Activated T-helper 2 cell treated with anti-CD3 and anti-CD28 coated beads, Interferon-gamma antibody, Interleukin-2, Interleukin-4, amounts not matched to agents 10 μg/mL and 5 μg/mL and 100 μg/mL, durations not matched to agents 14 hours and 24 hours and 36 hours (primary cell): ENCODE results near the gene KCNG1. TPM values are rescaled to one million over a fixed set of nuclear protein-coding genes. Genes with fewer than 3 reads are reported as not detected.

Source experiments
- DNase-seq: peaks from one replicate; pipeline ENCODE4 v3.0.0; 2021; ENCODE audit warnings: low spot score
- H3K27ac Mint-ChIP-seq: one replicate; pipeline ENCODE4 v1.8.0; 2021; ENCODE audit warnings: mixed read lengths
- H3K27me3 Mint-ChIP-seq: one replicate; pipeline ENCODE4 v1.8.0; 2021; ENCODE audit warnings: low read depth, mixed read lengths
- H3K36me3 Mint-ChIP-seq: one replicate; pipeline ENCODE4 v1.8.0; 2021; ENCODE audit warnings: low read depth, mixed read lengths
- H3K4me1 Mint-ChIP-seq: one replicate; pipeline ENCODE4 v1.8.0; 2021; ENCODE audit warnings: low read depth, mixed read lengths
- H3K4me3 Mint-ChIP-seq: one replicate; pipeline ENCODE4 v1.8.0; 2021; ENCODE audit warnings: low read depth, mild to moderate bottlenecking, moderate library complexity, mixed read lengths
- H3K9me3 Mint-ChIP-seq: one replicate; pipeline ENCODE4 v1.8.0; 2021; ENCODE audit warnings: mixed read lengths
- intact Hi-C: fragments of 100-400 bp; cut with micrococcal nuclease; formaldehyde crosslinking; loops from one replicate; pipeline ENCODE4 v1.15.1; 2023
- total RNA-seq: library from RNA; stranded (reverse); gene quantifications from 2 replicates; pipeline ENCODE4 v1.2.3, GENCODE V29; 2022

Gene KCNG1
- total RNA-seq, 1 donor from 2014 or later, result 2.2 TPM

DNA sequence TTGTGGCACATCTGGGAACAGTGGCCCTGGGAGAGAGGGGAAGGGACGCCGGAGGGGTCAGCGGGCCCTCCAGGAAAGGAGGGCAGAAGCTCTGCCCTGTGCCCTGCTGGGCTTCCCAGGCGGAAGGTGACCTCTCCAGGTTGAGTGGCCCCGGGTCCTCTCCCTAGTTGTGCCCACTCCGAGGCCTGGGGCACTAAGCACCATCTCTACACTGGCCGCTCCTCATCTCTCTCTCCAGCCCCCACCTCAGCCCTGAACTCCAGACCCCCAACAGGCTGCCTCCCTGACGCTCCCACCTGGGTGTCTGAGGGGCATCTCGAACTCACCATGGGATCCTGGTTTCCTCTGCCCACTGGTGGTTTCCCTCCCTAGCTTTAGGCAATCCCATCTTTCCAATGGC is 18.1 kb downstream of the KCNG1 start:
- Mint-ChIP-seq H3K9me3 (no peaks in the 10 kb centered on the region), H3K4me1 (no peaks in the 10 kb centered on the region), H3K4me3 (no peak overlapping the region), H3K36me3 (no peaks in the 10 kb centered on the region), H3K27ac (no peak overlapping the region), H3K27me3 (peaks cover 8% of the 10 kb centered on the region)
- intact Hi-C loops, result no loop called here
- no peak for DNase-seq

DNA sequence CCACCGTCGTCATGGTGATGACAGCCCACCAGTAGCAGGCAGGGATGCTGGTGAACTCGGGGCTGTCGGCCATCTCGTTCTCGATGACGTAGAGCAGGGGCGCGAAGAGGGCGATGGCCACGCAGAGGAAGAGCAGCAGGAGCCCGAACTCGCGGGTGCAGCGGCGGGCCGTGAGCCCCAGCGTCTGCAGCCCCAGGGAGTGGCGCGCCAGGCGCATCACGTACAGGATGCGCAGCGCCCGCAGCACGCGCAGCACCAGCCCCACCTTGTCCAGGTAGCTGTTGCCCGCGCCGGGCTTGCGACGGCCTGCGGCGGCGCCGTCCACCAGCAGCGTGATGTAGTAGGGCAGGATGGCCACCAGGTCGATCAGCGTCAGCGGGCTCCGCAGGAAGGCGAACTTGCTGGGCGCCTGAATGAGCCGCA is 18.6 kb downstream of the KCNG1 start:
- Mint-ChIP-seq H3K36me3 (no peaks in the 10 kb centered on the region), H3K4me3 (no peak overlapping the region), H3K27me3 (peaks cover 8% of the 10 kb centered on the region), H3K27ac (no peak overlapping the region), H3K4me1 (no peaks in the 10 kb centered on the region), H3K9me3 (no peaks in the 10 kb centered on the region)
- intact Hi-C loops, result no loop called here
- DNase-seq, result no peak

DNA sequence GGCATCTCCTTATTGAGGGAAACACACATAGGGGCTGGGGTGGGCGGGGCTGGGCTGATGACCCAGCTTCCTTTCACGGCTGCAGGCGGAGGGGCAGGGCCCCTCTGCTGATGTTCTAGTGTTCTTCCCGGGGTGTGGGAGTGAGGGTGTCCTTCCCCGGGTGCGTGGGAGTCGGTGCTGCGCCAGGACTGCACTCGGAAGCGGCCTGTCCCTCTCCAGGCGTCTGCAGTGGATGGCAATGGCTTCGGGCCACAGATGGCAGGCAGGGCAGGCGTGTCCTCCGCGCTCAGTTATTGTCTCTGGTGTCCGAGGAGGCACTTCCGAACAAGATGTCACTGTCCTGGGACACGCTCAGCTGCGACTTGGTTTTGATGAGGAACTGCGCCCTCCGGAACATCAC is 19.2 kb downstream of the KCNG1 start:
- Mint-ChIP-seq H3K27me3 (peaks cover 9% of the 10 kb centered on the region), H3K36me3 (no peaks in the 10 kb centered on the region), H3K27ac (no peak overlapping the region), H3K4me1 (no peaks in the 10 kb centered on the region), H3K9me3 (no peaks in the 10 kb centered on the region), H3K4me3 (no peak overlapping the region)
- intact Hi-C loops, result no loop called here
- DNase-seq, result no peak

DNA sequence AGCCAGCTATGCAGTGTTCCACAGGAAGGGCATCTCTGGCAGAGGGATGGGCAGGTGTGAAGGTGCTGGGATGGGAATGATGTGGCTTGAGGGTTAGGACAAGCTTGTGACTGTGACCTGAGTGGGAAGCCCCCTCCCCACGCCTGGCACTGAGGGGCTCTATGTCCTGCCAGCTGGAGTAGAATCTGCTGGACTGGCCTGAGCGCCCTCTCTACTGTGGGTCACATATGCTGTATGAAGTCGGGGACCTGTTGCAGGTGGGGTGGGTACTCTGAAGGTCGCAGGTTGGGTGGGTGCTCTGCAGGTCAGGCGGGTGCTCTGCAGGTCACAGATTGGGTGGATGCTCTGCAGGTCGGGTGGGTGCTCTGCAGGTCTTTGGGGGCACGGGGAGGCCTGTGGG is 20.3 kb downstream of the KCNG1 start:
- DNase-seq, result no peak
- intact Hi-C loops, result no loop called here
- H3K4me3 Mint-ChIP-seq, result no peak overlapping the region

DNA sequence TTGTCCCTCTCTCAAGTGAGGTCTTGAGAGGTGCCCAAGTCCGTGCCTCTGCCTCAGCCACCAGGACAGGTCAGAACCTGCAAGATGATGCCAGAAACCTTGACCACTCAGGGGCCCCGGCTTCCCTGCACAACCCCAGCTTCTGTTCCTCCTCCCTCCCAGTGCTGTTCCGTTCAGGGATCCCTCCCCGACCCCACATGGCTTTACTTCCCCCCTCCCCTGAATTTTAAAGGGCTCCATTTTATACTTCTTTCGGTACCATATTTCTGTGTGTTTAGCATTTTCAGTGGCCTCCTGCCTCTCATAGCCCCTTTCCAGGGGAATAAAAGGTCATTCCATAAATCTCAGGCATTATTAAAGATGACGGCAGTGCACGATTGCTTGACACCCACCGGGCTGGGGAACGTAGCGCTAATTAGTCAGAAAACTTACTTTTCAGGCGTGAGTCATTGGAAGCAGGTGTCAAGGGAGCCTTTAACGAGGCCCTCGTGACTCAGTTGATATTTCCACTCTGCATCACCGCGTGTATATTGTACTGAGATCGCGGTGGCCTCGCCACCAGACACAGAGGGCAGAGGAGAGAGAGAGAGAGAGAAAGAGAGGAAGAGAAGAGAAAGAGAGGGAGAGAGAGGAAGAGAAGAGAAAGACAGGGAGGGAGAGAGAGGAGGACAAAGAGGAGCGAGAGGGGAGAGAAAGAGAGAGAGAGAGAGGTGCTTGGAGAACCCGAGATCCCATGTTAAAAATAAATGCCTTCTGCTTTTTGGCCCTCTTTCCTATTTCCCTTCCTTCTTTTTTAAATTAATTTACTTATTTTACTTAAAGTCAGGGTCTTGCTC is 21.3 kb downstream of the KCNG1 start:
- Mint-ChIP-seq H3K27ac (no peak overlapping the region), H3K9me3 (no peaks in the 10 kb centered on the region), H3K4me3 (no peak overlapping the region), H3K4me1 (no peaks in the 10 kb centered on the region), H3K36me3 (no peaks in the 10 kb centered on the region), H3K27me3 (peaks cover 10% of the 10 kb centered on the region)
- intact Hi-C loops, result no loop called here
- no peak for DNase-seq

More for the DNA sequence above, 20.3 kb downstream of the KCNG1 start:
- no peak overlapping the region for H3K27ac Mint-ChIP-seq
- no peaks in the 10 kb centered on the region for H3K9me3 Mint-ChIP-seq
- H3K27me3 Mint-ChIP-seq, result peaks cover 10% of the 10 kb centered on the region
- H3K36me3 Mint-ChIP-seq, result no peaks in the 10 kb centered on the region
- H3K4me1 Mint-ChIP-seq, result no peaks in the 10 kb centered on the region

DNA sequence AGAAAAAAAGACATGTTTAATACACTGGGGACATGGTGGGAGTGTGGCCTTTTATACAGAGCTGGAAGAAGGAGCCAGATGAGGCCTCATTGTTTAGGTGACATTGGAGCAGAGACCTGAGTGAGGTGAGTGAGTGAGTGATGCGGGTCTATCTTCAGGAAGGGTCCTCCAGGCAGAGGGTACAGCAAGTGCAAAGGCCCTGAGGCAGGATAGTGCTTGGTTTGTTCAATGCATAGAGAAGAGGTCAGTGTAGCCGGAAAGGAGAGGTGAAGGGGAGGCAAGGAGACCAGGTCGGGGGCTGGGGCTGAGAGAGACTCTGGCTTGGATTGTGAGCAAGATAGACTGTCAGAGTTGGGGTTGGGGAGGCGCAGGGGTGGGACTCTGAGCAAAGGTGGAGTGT is 23.6 kb downstream of the KCNG1 start:
- Mint-ChIP-seq H3K4me1 (no peaks in the 10 kb centered on the region), H3K9me3 (no peaks in the 10 kb centered on the region), H3K27me3 (peaks cover 10% of the 10 kb centered on the region), H3K36me3 (no peaks in the 10 kb centered on the region), H3K27ac (no peak overlapping the region), H3K4me3 (no peak overlapping the region)
- no peak for DNase-seq
- intact Hi-C loops, result no loop called here

DNA sequence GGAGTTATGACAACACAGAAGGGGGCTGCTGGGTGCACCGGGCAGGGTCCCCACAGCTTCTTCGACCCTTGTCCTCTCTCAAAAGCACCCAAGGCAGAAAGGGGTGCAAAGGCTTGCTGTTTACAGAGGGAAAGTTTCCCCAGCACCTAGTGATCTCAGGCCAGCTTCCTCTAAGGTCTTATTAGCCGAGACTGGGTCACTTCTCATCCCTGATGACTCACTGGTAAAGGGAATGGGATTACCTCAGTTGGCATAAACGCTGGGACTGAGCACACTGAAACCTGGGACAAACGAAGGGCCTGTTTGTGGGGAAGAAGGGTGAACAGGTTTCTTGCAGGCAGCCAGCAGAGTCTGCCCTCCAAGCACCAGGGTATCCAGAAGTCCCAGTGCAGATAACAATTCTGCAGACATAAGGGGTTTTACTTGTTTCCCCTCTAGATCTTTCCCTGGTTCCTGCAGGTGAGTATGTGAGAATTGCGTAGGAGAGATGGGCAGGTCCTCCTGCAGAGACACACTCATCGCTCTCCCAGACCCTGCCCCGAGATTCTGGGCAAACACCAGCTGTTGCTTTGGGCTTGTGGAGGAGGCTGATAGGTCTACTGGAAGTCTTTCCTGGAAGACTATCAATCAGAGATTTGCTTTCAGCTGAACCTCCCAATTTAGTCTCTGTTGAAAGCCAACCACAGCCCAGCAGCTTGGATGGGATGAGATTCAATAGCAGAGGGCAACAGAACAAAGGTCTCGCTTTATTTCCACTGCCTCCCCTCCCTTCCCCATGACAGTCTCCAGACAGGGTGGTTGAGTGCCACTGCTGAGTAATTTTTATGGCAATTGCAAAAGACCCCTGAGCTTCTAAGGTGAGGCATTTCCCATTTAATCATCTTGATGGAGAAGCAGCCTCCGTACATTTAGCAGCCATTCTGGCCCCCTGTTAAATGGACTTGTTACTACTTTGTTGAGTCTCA is 25.7 kb downstream of the KCNG1 start:
- Mint-ChIP-seq H3K36me3 (no peaks in the 10 kb centered on the region), H3K4me3 (no peak overlapping the region), H3K9me3 (no peaks in the 10 kb centered on the region), H3K27ac (no peak overlapping the region), H3K4me1 (peaks cover 2% of the 10 kb centered on the region), H3K27me3 (peaks cover 6% of the 10 kb centered on the region)
- no peak for DNase-seq
- intact Hi-C loops, result no loop called here

DNA sequence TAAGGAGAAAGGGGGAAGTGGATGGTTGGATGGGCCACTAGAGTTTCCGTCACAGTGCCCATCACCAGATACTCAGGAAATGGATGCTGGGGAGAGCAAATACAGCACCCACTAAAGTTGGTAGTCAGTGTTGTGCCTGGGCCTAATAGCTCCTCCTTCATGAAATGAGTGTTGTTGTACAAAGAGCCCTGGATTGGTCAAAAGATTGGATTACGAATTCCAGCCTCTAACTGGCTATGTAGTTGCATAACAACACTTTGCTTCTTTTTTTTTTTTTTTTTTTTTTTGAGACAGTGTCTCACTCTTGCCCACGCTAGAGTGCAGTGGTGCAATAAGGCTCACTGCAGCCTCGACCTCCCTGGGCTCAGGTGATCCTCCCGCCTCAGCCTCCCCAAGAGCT is 27.4 kb downstream of the KCNG1 start:
- Mint-ChIP-seq H3K4me1 (peaks cover 2% of the 10 kb centered on the region), H3K27me3 (peaks cover 2% of the 10 kb centered on the region), H3K36me3 (no peaks in the 10 kb centered on the region), H3K4me3 (no peak overlapping the region), H3K9me3 (no peaks in the 10 kb centered on the region), H3K27ac (no peak overlapping the region)
- intact Hi-C loops, result no loop called here
- no peak for DNase-seq

DNA sequence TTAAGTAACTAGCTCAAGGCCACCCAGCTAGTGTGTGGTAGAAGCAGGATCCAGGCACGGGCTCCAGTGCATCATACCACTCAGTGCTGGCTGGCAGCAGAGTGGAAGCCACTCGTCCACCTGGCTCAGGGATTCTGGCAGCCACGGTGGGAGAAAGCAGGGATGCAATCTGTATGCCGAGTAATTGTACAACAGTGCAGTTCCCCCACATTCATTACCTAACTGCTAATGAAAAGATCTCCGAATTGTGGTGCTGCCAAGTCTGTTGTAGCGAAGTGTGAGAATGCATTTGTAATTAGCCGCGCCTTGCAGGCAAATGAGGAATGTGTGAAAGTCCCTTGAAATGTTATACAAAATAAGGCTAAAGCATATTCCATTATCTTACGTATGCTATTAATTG is 29.0 kb downstream of the KCNG1 start:
- Mint-ChIP-seq H3K27ac (no peak overlapping the region), H3K4me3 (no peak overlapping the region), H3K36me3 (no peaks in the 10 kb centered on the region), H3K4me1 (peaks cover 2% of the 10 kb centered on the region), H3K9me3 (no peaks in the 10 kb centered on the region), H3K27me3 (peaks cover 2% of the 10 kb centered on the region)
- intact Hi-C loops, result loop anchor here (1.0 kb wide), 1 partner anchor 312 kb away; no protein-coding TSS in a partner anchor
- DNase-seq, result no peak

DNA sequence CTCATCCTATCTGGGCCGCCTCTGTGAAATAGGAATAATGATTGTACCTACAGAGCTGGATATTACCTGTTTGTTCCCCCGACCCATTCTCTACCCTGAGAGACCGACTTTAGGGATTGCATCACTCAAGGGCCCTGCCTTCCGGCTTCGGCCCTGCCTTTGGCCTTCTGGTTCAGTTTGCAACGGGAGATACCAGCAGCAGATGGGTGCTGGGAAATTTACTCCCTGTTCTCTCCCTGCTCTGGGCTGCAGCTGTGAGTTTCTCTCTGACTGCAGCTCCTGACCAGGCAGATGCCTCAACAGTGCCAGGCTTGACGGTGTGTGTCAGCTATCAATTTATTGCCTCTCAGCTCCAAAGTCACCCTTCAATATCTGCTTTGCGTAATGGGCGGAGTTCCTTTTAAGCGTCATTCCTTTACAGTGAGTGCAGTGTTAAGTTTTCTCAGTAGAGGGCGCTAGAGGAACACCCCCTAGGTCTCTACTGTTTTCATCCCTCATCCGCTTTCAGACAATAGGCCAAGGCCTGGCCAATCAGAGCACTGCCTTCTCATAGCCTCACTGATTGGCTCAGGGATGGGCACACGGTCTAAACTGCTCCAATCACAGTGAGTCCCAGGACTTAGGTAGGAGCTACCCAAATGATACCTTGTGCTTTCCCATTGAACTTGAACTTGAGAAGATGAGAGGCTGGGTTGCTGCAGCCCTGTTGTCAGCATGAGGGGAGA is 30.0 kb downstream of the KCNG1 start:
- Mint-ChIP-seq H3K9me3 (no peaks in the 10 kb centered on the region), H3K4me1 (peaks cover 2% of the 10 kb centered on the region), H3K27ac (no peak overlapping the region), H3K4me3 (no peak overlapping the region), H3K36me3 (no peaks in the 10 kb centered on the region), H3K27me3 (no peaks in the 10 kb centered on the region)
- intact Hi-C loops, result loop anchor here (1.0 kb wide), 1 partner anchor 313 kb away; no protein-coding TSS in a partner anchor
- peak; percentile 41 for DNase-seq

DNA sequence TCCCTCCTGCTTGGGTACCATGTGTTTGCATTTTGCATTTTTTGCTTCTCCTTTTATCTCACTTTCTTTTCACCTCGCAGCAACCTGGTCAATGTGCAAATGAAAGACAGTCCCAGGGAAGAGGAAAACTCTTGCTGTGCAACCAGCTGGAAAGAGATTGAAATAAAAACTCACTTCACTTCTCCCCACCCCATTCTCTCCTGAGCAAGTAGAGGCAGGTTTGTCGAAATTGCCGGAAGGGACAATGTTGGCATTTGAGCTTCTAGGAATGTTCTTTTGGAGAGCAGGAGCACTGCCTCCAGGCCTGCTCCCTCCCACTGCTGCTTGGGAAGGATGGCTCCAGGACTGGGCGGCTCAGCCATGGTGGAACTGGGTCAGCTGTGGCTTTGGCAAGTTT is 30.6 kb downstream of the KCNG1 start:
- no peak for DNase-seq
- Mint-ChIP-seq H3K4me3 (no peak overlapping the region), H3K4me1 (peaks cover 2% of the 10 kb centered on the region), H3K9me3 (no peaks in the 10 kb centered on the region), H3K27me3 (no peaks in the 10 kb centered on the region), H3K36me3 (no peaks in the 10 kb centered on the region), H3K27ac (no peak overlapping the region)
- intact Hi-C loops, result no loop called here

DNA sequence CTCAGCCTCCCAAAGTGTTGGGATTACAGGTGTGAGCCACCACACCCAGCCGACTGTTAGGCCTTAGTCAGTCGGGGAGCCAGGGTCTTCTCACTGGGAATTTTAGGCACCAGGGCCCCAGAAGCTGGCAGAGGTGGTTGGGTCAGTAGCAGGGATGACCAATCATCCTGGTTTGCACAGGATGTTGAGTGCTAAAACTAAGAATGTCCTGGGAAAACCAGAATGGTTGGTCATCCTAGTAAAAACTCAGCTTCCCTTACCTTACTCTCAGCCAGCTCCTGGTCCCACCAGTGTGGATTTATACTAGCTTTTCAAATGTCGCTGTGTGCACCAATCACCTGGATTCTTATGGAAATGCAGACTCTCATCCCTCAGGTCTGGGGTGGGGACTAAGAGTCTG is 31.8 kb downstream of the KCNG1 start:
- H3K27me3 Mint-ChIP-seq, result peaks cover 8% of the 10 kb centered on the region
- intact Hi-C loops, result no loop called here
- no peak for DNase-seq
- no peak overlapping the region for H3K27ac Mint-ChIP-seq
- peaks cover 2% of the 10 kb centered on the region for H3K4me1 Mint-ChIP-seq
- H3K36me3 Mint-ChIP-seq, result no peaks in the 10 kb centered on the region
- H3K9me3 Mint-ChIP-seq, result no peaks in the 10 kb centered on the region
- no peak overlapping the region for H3K4me3 Mint-ChIP-seq
